ENCODE measurements around the gene FRMPD1. TPM values are rescaled to one million over a fixed set of nuclear protein-coding genes. Genes with fewer than 3 reads are reported as not detected.

Gene FRMPD1
- total RNA-seq, 4 donors from 2014 or later, result 12.9 to 23.9 (median 16.2) TPM

DNA sequence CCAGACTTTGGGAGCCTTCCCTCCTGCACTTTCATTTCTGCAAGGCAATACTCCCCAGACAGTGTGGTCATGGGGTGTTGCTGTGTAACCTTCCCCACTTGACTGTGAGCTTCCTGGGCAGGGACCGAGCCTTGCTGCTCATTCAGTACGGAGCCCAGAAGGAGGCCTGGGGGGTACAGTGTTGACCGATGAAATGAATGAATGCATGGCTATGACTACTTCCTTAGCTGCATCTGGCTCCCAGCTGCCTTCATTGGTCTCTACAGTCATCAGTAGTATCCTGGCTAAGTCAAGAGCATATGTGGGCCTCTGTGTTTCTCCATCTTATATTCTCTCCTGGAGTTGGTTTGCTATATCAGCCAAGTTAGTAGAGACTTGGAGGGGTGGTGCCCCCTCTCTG lies 9.9 kb downstream of the FRMPD1 start:
- 56 to 61% methylated on average over 3 of the region's 3 CpGs for WGBS, 2 donors

DNA sequence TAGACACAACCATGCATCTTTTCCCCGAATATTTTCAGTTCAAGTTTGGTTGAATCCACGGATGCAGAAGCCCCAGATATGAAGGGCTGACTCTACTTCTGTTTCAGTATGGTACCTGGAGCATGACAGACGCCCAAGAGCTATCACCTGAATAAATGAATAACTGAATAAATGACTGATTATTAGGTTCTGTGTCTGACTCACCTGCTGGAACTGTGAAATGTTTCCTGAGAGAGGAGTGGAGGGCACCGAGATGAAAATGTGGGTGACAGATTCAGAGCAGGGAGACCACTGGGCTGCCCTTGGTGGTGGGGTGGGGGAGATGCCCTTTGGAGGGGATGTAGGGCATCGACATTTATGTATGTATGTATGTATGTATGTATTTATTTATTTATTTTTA lies 13.2 kb downstream of the FRMPD1 start:
- no peak overlapping the region for H3K4me3 ChIP-seq (ENCODE audit: low read depth, poor library complexity, severe bottlenecking)

More for the DNA sequence above, 9.9 kb downstream of the FRMPD1 start:
- intact Hi-C loops (cut with DNase I; ENCODE audit: low total_unique reads), result no loop called here
- TF ChIP-seq POLR2A (IDR thresholded peaks at IDR 0.05), result no peak
- TF ChIP-seq, protein P1, sequence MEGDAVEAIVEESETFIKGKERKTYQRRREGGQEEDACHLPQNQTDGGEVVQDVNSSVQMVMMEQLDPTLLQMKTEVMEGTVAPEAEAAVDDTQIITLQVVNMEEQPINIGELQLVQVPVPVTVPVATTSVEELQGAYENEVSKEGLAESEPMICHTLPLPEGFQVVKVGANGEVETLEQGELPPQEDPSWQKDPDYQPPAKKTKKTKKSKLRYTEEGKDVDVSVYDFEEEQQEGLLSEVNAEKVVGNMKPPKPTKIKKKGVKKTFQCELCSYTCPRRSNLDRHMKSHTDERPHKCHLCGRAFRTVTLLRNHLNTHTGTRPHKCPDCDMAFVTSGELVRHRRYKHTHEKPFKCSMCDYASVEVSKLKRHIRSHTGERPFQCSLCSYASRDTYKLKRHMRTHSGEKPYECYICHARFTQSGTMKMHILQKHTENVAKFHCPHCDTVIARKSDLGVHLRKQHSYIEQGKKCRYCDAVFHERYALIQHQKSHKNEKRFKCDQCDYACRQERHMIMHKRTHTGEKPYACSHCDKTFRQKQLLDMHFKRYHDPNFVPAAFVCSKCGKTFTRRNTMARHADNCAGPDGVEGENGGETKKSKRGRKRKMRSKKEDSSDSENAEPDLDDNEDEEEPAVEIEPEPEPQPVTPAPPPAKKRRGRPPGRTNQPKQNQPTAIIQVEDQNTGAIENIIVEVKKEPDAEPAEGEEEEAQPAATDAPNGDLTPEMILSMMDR (IDR thresholded peaks at IDR 0.05), result no peak
- H3K4me3 ChIP-seq (ENCODE audit: low read depth, poor library complexity, severe bottlenecking), result no peak overlapping the region
- no peak for DNase-seq (ENCODE audit: low spot score in 2 of 2)

DNA sequence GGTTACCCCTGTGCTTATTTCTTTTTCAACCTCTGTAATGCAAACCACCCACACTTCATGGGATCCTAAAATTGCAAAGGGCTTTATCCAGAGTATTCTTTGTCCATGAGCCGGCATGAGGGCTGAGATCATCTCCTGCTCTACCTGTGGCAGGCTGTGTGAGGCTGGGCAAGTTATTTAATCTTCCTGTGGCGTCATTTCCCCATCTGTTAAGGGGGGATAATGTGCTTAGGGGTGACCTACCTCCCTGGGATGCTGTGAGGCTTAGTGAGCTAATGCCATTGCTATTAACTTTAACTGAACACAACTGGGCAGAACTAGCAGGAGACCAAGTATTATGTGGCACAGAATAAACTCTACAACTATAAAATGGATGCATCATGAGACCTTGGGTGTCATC lies 17.0 kb downstream of the FRMPD1 start:
- no peak for DNase-seq (ENCODE audit: low spot score in 2 of 2)
- intact Hi-C loops (cut with DNase I; ENCODE audit: low total_unique reads), result no loop called here
- TF ChIP-seq, protein P1 (IDR thresholded peaks at IDR 0.05), result no peak
- no peak for TF ChIP-seq POLR2A (IDR thresholded peaks at IDR 0.05)
- no peak overlapping the region for H3K4me3 ChIP-seq (ENCODE audit: low read depth, poor library complexity, severe bottlenecking)
- WGBS, 2 donors, result 60 to 85% methylated on average over 2 of the region's 2 CpGs

More for the DNA sequence above, 13.2 kb downstream of the FRMPD1 start:
- WGBS, 2 donors, result 72 to 73% methylated on average over 5 of the region's 5 CpGs
- no peak for DNase-seq (ENCODE audit: low spot score in 2 of 2)
- intact Hi-C loops (cut with DNase I; ENCODE audit: low total_unique reads), result no loop called here
- no peak for TF ChIP-seq POLR2A (IDR thresholded peaks at IDR 0.05)

DNA sequence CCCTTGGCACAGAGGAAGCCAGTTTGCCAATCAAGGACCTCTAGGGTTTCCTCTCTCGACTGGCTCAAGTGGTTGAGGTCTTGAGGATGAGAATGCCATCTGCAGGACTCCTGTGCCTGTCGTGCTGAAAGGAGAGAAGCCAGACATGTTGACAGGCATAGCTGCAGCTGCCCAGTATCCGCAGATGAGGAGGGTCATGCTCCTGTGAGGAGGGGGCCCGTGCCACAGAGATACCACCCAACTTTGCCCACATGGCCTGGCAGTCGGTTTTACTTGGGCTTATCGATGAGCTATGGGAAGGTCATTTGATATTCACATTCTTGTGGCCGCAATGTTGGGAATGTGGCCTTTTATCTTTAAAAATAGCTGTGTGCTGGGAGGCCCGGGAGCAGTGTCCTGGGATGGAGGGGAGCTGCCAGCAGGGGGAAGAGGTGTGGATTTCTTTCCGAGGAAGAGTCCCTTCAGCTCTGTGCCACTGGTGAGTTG lies 17.4 kb downstream of the FRMPD1 start:
- TF ChIP-seq POLR2A (IDR thresholded peaks at IDR 0.05), result no peak
- TF ChIP-seq, protein P1 (IDR thresholded peaks at IDR 0.05), result no peak
- 34 to 49% methylated on average over 8 to 9 of the region's 9 CpGs for WGBS, 2 donors
- no peak for DNase-seq (ENCODE audit: low spot score in 2 of 2)
- no peak overlapping the region for H3K4me3 ChIP-seq (ENCODE audit: low read depth, poor library complexity, severe bottlenecking)
- intact Hi-C loops (cut with DNase I; ENCODE audit: low total_unique reads), result no loop called here

DNA sequence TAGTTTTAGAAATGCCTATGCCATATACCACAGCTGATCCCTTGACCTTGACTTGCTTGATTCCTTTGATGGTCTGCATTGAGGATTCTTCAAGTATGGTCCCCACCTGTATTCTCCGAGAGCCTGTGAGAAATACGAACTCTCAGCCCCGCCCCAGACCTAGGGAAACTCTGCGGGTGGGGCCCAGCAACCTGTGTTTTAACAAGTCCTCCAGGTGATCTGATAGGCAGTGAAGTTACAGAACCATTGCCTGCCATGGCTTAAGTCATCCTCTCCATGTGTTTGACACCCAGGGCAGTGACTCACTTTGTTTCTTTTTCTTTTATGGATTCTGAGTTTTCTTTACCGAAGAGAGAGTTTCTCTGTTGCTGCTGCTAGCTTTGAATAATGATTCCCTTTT lies 18.5 kb downstream of the FRMPD1 start:
- TF ChIP-seq, protein P1 (IDR thresholded peaks at IDR 0.05), result no peak
- no peak for TF ChIP-seq POLR2A (IDR thresholded peaks at IDR 0.05)
- H3K4me3 ChIP-seq (ENCODE audit: low read depth, poor library complexity, severe bottlenecking), result no peak overlapping the region
- intact Hi-C loops (cut with DNase I; ENCODE audit: low total_unique reads), result no loop called here
- WGBS, 2 donors, result 52 to 53% methylated on average over 5 of the region's 5 CpGs
- no peak for DNase-seq (ENCODE audit: low spot score in 2 of 2)

DNA sequence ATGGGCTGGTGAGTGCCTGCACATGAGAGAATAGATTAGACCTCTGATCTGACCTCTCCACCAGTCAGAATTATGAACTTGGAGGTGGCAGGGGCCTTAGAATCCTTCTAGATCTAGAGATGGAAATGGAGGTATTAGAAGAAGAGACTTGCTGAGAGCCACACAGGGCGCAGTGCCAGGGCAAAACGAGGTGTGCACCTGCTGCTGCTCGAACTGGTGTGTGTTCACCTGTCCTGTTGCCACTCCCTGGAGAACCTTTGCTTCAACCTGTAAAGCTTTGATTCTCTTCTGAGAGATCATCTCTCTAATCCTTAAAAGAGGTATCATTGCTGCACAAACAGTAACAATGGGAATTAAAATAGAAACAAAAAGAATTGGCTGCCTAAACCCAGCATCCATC lies 24.9 kb downstream of the FRMPD1 start:
- intact Hi-C loops (cut with DNase I; ENCODE audit: low total_unique reads), result no loop called here
- H3K4me3 ChIP-seq (ENCODE audit: low read depth, poor library complexity, severe bottlenecking), result no peak overlapping the region
- no peak for TF ChIP-seq POLR2A (IDR thresholded peaks at IDR 0.05)
- TF ChIP-seq, protein P1 (IDR thresholded peaks at IDR 0.05), result no peak
- no peak for DNase-seq (ENCODE audit: low spot score in 2 of 2)
- 41 to 47% methylated on average over 3 of the region's 3 CpGs for WGBS, 2 donors
